ENCODE data around the gene ATXN7L2.
A peak's percentile ranks its signal among the peaks of the same experiment; 100 is the strongest.

The ATXN7L2 gene

GRCh38 chr1:109491372-109491771, 7.7 kb downstream of the ATXN7L2 start:
- no peak overlapping the region for H2AFZ ChIP-seq (ENCODE audit: low read length)
- peak overlapping the region; percentile 41 for H2AK5ac ChIP-seq (ENCODE audit: low read depth, low read length)
- H3K4me1 ChIP-seq (ENCODE audit: control insufficient read depth in 2 of 2, insufficient read depth in 1 of 2, low read depth in 1 of 2, low read length in 2 of 2): peaks cover 2 to 3% of the 10 kb centered on the region in 2 donors
- no peak overlapping the region for H2BK5ac ChIP-seq (ENCODE audit: low read length)
- H3K27me3 ChIP-seq (ENCODE audit: control insufficient read depth in 3 of 3, insufficient read depth in 3 of 3, low read depth in 1 of 3, low read length in 3 of 3): no peaks in the 10 kb centered on the region
- no peak overlapping the region for H2BK12ac ChIP-seq (ENCODE audit: low read length)
- no peak overlapping the region for H3K18ac ChIP-seq (ENCODE audit: low read length)
- no peaks in the 10 kb centered on the region for H3K9me3 ChIP-seq (replicated peaks in 1 of 2; ENCODE audit: control insufficient read depth in 2 of 2, insufficient read depth in 1 of 2, low read depth in 1 of 2, low read length in 2 of 2)
- no peak overlapping the region for H4K91ac ChIP-seq (ENCODE audit: low read depth, low read length, poor library complexity)
- peak overlapping the region; percentile 24 for H3K9ac ChIP-seq (ENCODE audit: low read depth, low read length, poor library complexity)
- no peak overlapping the region for H3K27ac ChIP-seq (replicated peaks; ENCODE audit: low read length)
- H4K8ac ChIP-seq (ENCODE audit: low read depth, low read length): no peak overlapping the region
- H3K36me3 ChIP-seq (replicated peaks in 1 of 2; ENCODE audit: control insufficient read depth in 2 of 2, insufficient read depth in 2 of 2, low read length in 2 of 2): peaks cover 23 to 66% of the 10 kb centered on the region in 2 donors
- no peak overlapping the region for H3K14ac ChIP-seq (ENCODE audit: low read length)
- no peak overlapping the region for H3K4ac ChIP-seq (ENCODE audit: low read length)
- no peak overlapping the region for H3K4me3 ChIP-seq (ENCODE audit: low read length in 2 of 2)
- H2BK15ac ChIP-seq (ENCODE audit: low read length): no peak overlapping the region
- no peak for DNase-seq (ENCODE audit: low spot score)
- no peak overlapping the region for H3K23ac ChIP-seq (ENCODE audit: low read depth, low read length, poor library complexity)
- H3K79me1 ChIP-seq (ENCODE audit: low read depth, low read length): no peaks in the 10 kb centered on the region
- no peak overlapping the region for H3K4me2 ChIP-seq (ENCODE audit: insufficient read depth, low read length, poor library complexity, severe bottlenecking)
- WGBS, 2 donors (ENCODE audit: extremely low coverage in 2 of 2, insufficient read length in 2 of 2, insufficient replicate concordance in 1 of 2): no CpG with 5 or more reads among the region's 8 CpGs
- no peak overlapping the region for H2BK120ac ChIP-seq (ENCODE audit: low read depth, low read length)

GRCh38 chr1:109492779-109493178, 9.1 kb downstream of the ATXN7L2 start:
- no peaks in the 10 kb centered on the region for H3K9me3 ChIP-seq (replicated peaks in 1 of 2; ENCODE audit: control insufficient read depth in 2 of 2, insufficient read depth in 1 of 2, low read depth in 1 of 2, low read length in 2 of 2)
- H3K4me2 ChIP-seq (ENCODE audit: insufficient read depth, low read length, poor library complexity, severe bottlenecking): no peak overlapping the region
- H2BK15ac ChIP-seq (ENCODE audit: low read length): no peak overlapping the region
- no peak overlapping the region for H4K8ac ChIP-seq (ENCODE audit: low read depth, low read length)
- no peak overlapping the region for H2AK5ac ChIP-seq (ENCODE audit: low read depth, low read length)
- H3K14ac ChIP-seq (ENCODE audit: low read length): no peak overlapping the region
- no peak overlapping the region for H2BK120ac ChIP-seq (ENCODE audit: low read depth, low read length)
- peaks cover 5 to 8% of the 10 kb centered on the region in 2 donors for H3K4me1 ChIP-seq (ENCODE audit: control insufficient read depth in 2 of 2, insufficient read depth in 1 of 2, low read depth in 1 of 2, low read length in 2 of 2)
- no peak for DNase-seq (ENCODE audit: low spot score)
- H2BK12ac ChIP-seq (ENCODE audit: low read length): no peak overlapping the region
- H3K79me1 ChIP-seq (ENCODE audit: low read depth, low read length): no peaks in the 10 kb centered on the region
- H4K91ac ChIP-seq (ENCODE audit: low read depth, low read length, poor library complexity): no peak overlapping the region
- no peak overlapping the region for H3K18ac ChIP-seq (ENCODE audit: low read length)
- no CpG with 5 or more reads among the region's 4 CpGs for WGBS, 2 donors (ENCODE audit: extremely low coverage in 2 of 2, insufficient read length in 2 of 2, insufficient replicate concordance in 1 of 2)
- H3K9ac ChIP-seq (ENCODE audit: low read depth, low read length, poor library complexity): no peak overlapping the region
- no peak overlapping the region for H3K4me3 ChIP-seq (ENCODE audit: low read length in 2 of 2)
- no peak overlapping the region for H2BK5ac ChIP-seq (ENCODE audit: low read length)
- H3K36me3 ChIP-seq (replicated peaks in 1 of 2; ENCODE audit: control insufficient read depth in 2 of 2, insufficient read depth in 2 of 2, low read length in 2 of 2): peaks cover 21 to 56% of the 10 kb centered on the region in 2 donors
- H2AFZ ChIP-seq (ENCODE audit: low read length): no peak overlapping the region
- no peak overlapping the region for H3K23ac ChIP-seq (ENCODE audit: low read depth, low read length, poor library complexity)
- no peak overlapping the region for H3K27ac ChIP-seq (replicated peaks; ENCODE audit: low read length)
- no peak overlapping the region for H3K4ac ChIP-seq (ENCODE audit: low read length)
- no peaks in the 10 kb centered on the region for H3K27me3 ChIP-seq (ENCODE audit: control insufficient read depth in 3 of 3, insufficient read depth in 3 of 3, low read depth in 1 of 3, low read length in 3 of 3)

GRCh38 chr1:109493227-109493626, 9.5 kb downstream of the ATXN7L2 start:
- no peaks in the 10 kb centered on the region for H3K79me1 ChIP-seq (ENCODE audit: low read depth, low read length)
- H4K8ac ChIP-seq (ENCODE audit: low read depth, low read length): no peak overlapping the region
- WGBS, 2 donors (ENCODE audit: extremely low coverage in 2 of 2, insufficient read length in 2 of 2, insufficient replicate concordance in 1 of 2): no CpG with 5 or more reads among the region's 4 CpGs
- H3K9ac ChIP-seq (ENCODE audit: low read depth, low read length, poor library complexity): no peak overlapping the region
- H3K14ac ChIP-seq (ENCODE audit: low read length): no peak overlapping the region
- no peak overlapping the region for H3K4me3 ChIP-seq (ENCODE audit: low read length in 2 of 2)
- H2AFZ ChIP-seq (ENCODE audit: low read length): peak overlapping the region; percentile 99
- no peak overlapping the region for H2BK5ac ChIP-seq (ENCODE audit: low read length)
- no peak overlapping the region for H3K23ac ChIP-seq (ENCODE audit: low read depth, low read length, poor library complexity)
- no peak overlapping the region for H3K18ac ChIP-seq (ENCODE audit: low read length)
- no peak overlapping the region for H3K27ac ChIP-seq (replicated peaks; ENCODE audit: low read length)
- H3K9me3 ChIP-seq (replicated peaks in 1 of 2; ENCODE audit: control insufficient read depth in 2 of 2, insufficient read depth in 1 of 2, low read depth in 1 of 2, low read length in 2 of 2): no peaks in the 10 kb centered on the region
- no peak overlapping the region for H2BK120ac ChIP-seq (ENCODE audit: low read depth, low read length)
- no peak overlapping the region for H2BK12ac ChIP-seq (ENCODE audit: low read length)
- no peak overlapping the region for H3K4ac ChIP-seq (ENCODE audit: low read length)
- DNase-seq (ENCODE audit: low spot score): no peak
- peaks cover 21 to 51% of the 10 kb centered on the region in 2 donors for H3K36me3 ChIP-seq (replicated peaks in 1 of 2; ENCODE audit: control insufficient read depth in 2 of 2, insufficient read depth in 2 of 2, low read length in 2 of 2)
- H2AK5ac ChIP-seq (ENCODE audit: low read depth, low read length): no peak overlapping the region
- peaks cover 8 to 11% of the 10 kb centered on the region in 2 donors for H3K4me1 ChIP-seq (ENCODE audit: control insufficient read depth in 2 of 2, insufficient read depth in 1 of 2, low read depth in 1 of 2, low read length in 2 of 2)
- no peak overlapping the region for H4K91ac ChIP-seq (ENCODE audit: low read depth, low read length, poor library complexity)
- H3K27me3 ChIP-seq (ENCODE audit: control insufficient read depth in 3 of 3, insufficient read depth in 3 of 3, low read depth in 1 of 3, low read length in 3 of 3): no peaks in the 10 kb centered on the region
- no peak overlapping the region for H3K4me2 ChIP-seq (ENCODE audit: insufficient read depth, low read length, poor library complexity, severe bottlenecking)
- H2BK15ac ChIP-seq (ENCODE audit: low read length): no peak overlapping the region

DNA sequence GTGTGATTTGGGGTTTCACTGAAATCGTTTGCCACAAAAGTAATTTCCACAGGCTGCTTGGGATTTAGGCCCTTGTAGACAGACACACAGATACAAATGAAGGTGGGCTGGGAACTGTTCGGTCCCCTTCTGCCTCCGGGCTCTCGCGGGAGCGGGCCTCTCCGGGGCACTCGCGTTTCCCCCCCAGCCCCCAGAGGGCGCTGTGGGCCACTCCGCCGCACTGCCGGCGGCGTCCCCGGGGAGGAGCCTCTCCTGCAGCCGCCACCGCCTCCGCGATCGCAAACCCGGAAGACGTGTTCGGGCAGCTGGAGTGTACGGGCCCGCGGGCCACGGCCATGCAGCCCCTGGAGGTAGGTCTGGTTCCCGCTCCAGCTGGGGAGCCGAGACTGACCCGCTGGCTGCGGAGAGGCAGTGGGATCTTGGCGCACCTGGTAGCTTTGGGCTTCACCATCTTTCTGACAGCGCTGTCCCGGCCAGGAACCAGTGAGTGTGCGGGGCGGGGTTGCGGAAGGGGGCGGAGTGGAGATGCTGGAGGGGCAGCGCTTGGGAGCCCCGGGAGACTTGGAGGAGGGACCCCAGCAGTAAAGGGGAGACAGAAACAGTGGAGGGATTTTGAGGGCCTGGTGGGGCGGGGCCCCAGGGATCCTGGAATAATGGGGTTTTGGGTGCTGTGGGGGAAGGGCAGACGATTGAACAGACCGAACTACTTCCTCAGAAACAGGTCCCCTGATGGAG, 10.3 kb downstream of the ATXN7L2 start, which contains the start of gene CYB561D1:
Gene CYB561D1, plus strand, starts transcription at position 290 of the 735 bp plus-strand sequence. Its CDS starts 46 bp downstream, at position 336.
- Histone ChIP-seq H2BK5ac (ENCODE audit: low read length) (no peak within 1 kb of the TSS), H3K23ac (ENCODE audit: low read depth, low read length, poor library complexity) (peak within 1 kb of the TSS; percentile 70), H3K4me1 (ENCODE audit: control insufficient read depth in 2 of 2, insufficient read depth in 1 of 2, low read depth in 1 of 2, low read length in 2 of 2) (peaks cover 11% of the 10 kb centered on the region in 2 donors), H3K9ac (ENCODE audit: low read depth, low read length, poor library complexity) (peak within 1 kb of the TSS; percentile 89), H3K4me2 (ENCODE audit: insufficient read depth, low read length, poor library complexity, severe bottlenecking) (peak within 1 kb of the TSS; percentile 54), H3K79me1 (ENCODE audit: low read depth, low read length) (no peaks in the 10 kb centered on the region), H2BK15ac (ENCODE audit: low read length) (no peak within 1 kb of the TSS), H3K4me3 (ENCODE audit: low read length in 2 of 2) (peak within 1 kb of the TSS; percentile 92 to 99), H3K9me3 (replicated peaks in 1 of 2; ENCODE audit: control insufficient read depth in 2 of 2, insufficient read depth in 1 of 2, low read depth in 1 of 2, low read length in 2 of 2) (no peaks in the 10 kb centered on the region), H3K14ac (ENCODE audit: low read length) (no peak within 1 kb of the TSS), H2BK12ac (ENCODE audit: low read length) (no peak within 1 kb of the TSS), H3K27ac (replicated peaks; ENCODE audit: low read length) (peak within 1 kb of the TSS; percentile 73), H3K36me3 (replicated peaks in 1 of 2; ENCODE audit: control insufficient read depth in 2 of 2, insufficient read depth in 2 of 2, low read length in 2 of 2) (peaks cover 16 to 46% of the 10 kb centered on the region in 2 donors), H4K8ac (ENCODE audit: low read depth, low read length) (no peak within 1 kb of the TSS), H2AK5ac (ENCODE audit: low read depth, low read length) (no peak within 1 kb of the TSS), H2AFZ (ENCODE audit: low read length) (peak within 1 kb of the TSS; percentile 99), H3K27me3 (ENCODE audit: control insufficient read depth in 3 of 3, insufficient read depth in 3 of 3, low read depth in 1 of 3, low read length in 3 of 3) (no peaks in the 10 kb centered on the region), H2BK120ac (ENCODE audit: low read depth, low read length) (no peak within 1 kb of the TSS), H4K91ac (ENCODE audit: low read depth, low read length, poor library complexity) (no peak within 1 kb of the TSS), H3K4ac (ENCODE audit: low read length) (no peak within 1 kb of the TSS), H3K18ac (ENCODE audit: low read length) (peak within 1 kb of the TSS; percentile 92)
- WGBS, 2 donors (ENCODE audit: extremely low coverage in 2 of 2, insufficient read length in 2 of 2, insufficient replicate concordance in 1 of 2): no CpG with 5 or more reads among the region's 44 CpGs
- DNase-seq (ENCODE audit: low spot score): peak; percentile 85

Measured in neuronal stem cell (in vitro differentiated cells).